Activated CD4-positive, alpha-beta T cell treated with anti-CD3 and anti-CD28 coated beads, Interleukin-2, amount 50 U/mL, for 48 hours (primary cell): ENCODE measurements around the gene ASPA.
"Not testable (repeated sequence)": the region's sequence is repeated elsewhere in the genome, so short reads cannot be mapped to it uniquely, and the experiment has no call there.

Experiments
- DNase-seq, 2 experiments: peaks; one replicate each; pipeline ENCODE4 v3.0.0-alpha.2; 2020

The ASPA gene

GRCh38 chr17:3475812-3476610 lies at the start of gene ASPA:
TSS of gene ASPA (plus strand) at chr17:3475997. CDS start at chr17:3476160, 163 bp downstream.
- no peak for DNase-seq

- peak; percentile 20 to 32 for DNase-seq
Measured at GRCh38 chr17:3433215-3433614, 42.6 kb upstream of the ASPA start.

- DNase-seq = no peak
Measured at GRCh38 chr17:3433741-3434140, 42.1 kb upstream of the ASPA start, which contains the start of gene OR1E2. TSS of gene OR1E2 (minus strand) at chr17:3433841. CDS start at chr17:3433841, 0 bp downstream.

- DNase-seq = no peak
Measured at GRCh38 chr17:3438368-3438767, 37.4 kb upstream of the ASPA start.

GRCh38 chr17:3440451-3440850 lies 35.3 kb upstream of the ASPA start:
- no peak for DNase-seq

- DNase-seq = no peak
Measured at GRCh38 chr17:3447625-3448024, 28.2 kb upstream of the ASPA start.

- DNase-seq = no peak
Measured at GRCh38 chr17:3448059-3448665, 27.6 kb upstream of the ASPA start.

GRCh38 chr17:3466355-3466754 lies 9.4 kb upstream of the ASPA start:
- not testable (repeated sequence) for DNase-seq

- no peak for DNase-seq
Measured at GRCh38 chr17:3469529-3469928, 6.3 kb upstream of the ASPA start.

GRCh38 chr17:3471599-3471998 lies 4.2 kb upstream of the ASPA start, which contains the start of gene SPATA22:
TSS of gene SPATA22 (minus strand) at chr17:3471819. CDS start at chr17:3469325, 2,494 bp downstream.
- DNase-seq = no peak

GRCh38 chr17:3472137-3472536 lies 3.7 kb upstream of the ASPA start:
- DNase-seq = no peak

GRCh38 chr17:3474212-3474611 lies 1.6 kb upstream of the ASPA start:
- DNase-seq = no peak

GRCh38 chr17:3475251-3475685 lies 529 bp upstream of the ASPA start:
- no peak for DNase-seq

GRCh38 chr17:3479988-3480387 lies 4.2 kb downstream of the ASPA start:
- DNase-seq = no peak

GRCh38 chr17:3482852-3483251 lies 7.1 kb downstream of the ASPA start:
- no peak for DNase-seq

GRCh38 chr17:3485481-3486068 lies 9.8 kb downstream of the ASPA start:
- no peak for DNase-seq

- no peak for DNase-seq
Measured at GRCh38 chr17:3497101-3497500, 21.3 kb downstream of the ASPA start.

- DNase-seq = no peak
Measured at GRCh38 chr17:3501344-3501743, 25.5 kb downstream of the ASPA start.

- no peak for DNase-seq
Measured at GRCh38 chr17:3502466-3502865, 26.7 kb downstream of the ASPA start.

GRCh38 chr17:3503285-3503684 lies 27.5 kb downstream of the ASPA start:
- no peak for DNase-seq

- DNase-seq = no peak
Measured at GRCh38 chr17:3505008-3505407, 29.2 kb downstream of the ASPA start.

GRCh38 chr17:3506054-3506453 lies 30.3 kb downstream of the ASPA start:
- DNase-seq = no peak

- DNase-seq = no peak
Measured at GRCh38 chr17:3507071-3507470, 31.3 kb downstream of the ASPA start.

- no peak for DNase-seq
Measured at GRCh38 chr17:3507869-3508268, 32.1 kb downstream of the ASPA start.
